ENCODE results near the gene RNASE13.

The RNASE13 gene

GRCh38 chr14:20989787-20990600, 44.6 kb downstream of the RNASE13 start, which contains the start of gene METTL17 (continued):
- no peak for TF ChIP-seq BCL6B (tag by site-specific recombination; IDR thresholded peaks at IDR 0.05)
- no peak for TF ChIP-seq ZBTB48 (tag by site-specific recombination; IDR thresholded peaks at IDR 0.05)
- no peak for TF ChIP-seq ZNF529 (tag by site-specific recombination; IDR thresholded peaks at IDR 0.05; ENCODE audit: insufficient replicate concordance)
- TF ChIP-seq ZNF266 (tag by site-specific recombination; IDR thresholded peaks at IDR 0.05; ENCODE audit: low read depth), result no peak
- TF ChIP-seq, protein P1, sequence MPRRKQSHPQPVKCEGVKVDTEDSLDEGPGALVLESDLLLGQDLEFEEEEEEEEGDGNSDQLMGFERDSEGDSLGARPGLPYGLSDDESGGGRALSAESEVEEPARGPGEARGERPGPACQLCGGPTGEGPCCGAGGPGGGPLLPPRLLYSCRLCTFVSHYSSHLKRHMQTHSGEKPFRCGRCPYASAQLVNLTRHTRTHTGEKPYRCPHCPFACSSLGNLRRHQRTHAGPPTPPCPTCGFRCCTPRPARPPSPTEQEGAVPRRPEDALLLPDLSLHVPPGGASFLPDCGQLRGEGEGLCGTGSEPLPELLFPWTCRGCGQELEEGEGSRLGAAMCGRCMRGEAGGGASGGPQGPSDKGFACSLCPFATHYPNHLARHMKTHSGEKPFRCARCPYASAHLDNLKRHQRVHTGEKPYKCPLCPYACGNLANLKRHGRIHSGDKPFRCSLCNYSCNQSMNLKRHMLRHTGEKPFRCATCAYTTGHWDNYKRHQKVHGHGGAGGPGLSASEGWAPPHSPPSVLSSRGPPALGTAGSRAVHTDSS (tag by site-specific recombination; IDR thresholded peaks at IDR 0.05), result no peak
- no peak for TF ChIP-seq ZNF112 (tag by site-specific recombination; IDR thresholded peaks at IDR 0.05)
- TF ChIP-seq ZNF132 (tag by site-specific recombination; IDR thresholded peaks at IDR 0.05; ENCODE audit: borderline replicate concordance), result no peak
- no peak for TF ChIP-seq TRIM28 (IDR thresholded peaks at IDR 0.05; ENCODE audit: borderline replicate concordance, low read length)
- TF ChIP-seq BCL11A (tag by site-specific recombination; IDR thresholded peaks at IDR 0.05; ENCODE audit: low read depth), result no peak
- peak; percentile 24; the same call in 1 of the 2 replicates for TF ChIP-seq ZEB2 (tag by site-specific recombination; IDR thresholded peaks at IDR 0.05)
- TF ChIP-seq GLIS1 (tag by site-specific recombination; IDR thresholded peaks at IDR 0.05), result no peak
- TF ChIP-seq, protein P2, sequence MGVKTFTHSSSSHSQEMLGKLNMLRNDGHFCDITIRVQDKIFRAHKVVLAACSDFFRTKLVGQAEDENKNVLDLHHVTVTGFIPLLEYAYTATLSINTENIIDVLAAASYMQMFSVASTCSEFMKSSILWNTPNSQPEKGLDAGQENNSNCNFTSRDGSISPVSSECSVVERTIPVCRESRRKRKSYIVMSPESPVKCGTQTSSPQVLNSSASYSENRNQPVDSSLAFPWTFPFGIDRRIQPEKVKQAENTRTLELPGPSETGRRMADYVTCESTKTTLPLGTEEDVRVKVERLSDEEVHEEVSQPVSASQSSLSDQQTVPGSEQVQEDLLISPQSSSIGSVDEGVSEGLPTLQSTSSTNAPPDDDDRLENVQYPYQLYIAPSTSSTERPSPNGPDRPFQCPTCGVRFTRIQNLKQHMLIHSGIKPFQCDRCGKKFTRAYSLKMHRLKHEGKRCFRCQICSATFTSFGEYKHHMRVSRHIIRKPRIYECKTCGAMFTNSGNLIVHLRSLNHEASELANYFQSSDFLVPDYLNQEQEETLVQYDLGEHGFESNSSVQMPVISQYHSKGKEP (tag by site-specific recombination; IDR thresholded peaks at IDR 0.05), result no peak
- TF ChIP-seq ZNF211 (tag by site-specific recombination; IDR thresholded peaks at IDR 0.05; ENCODE audit: low read depth), result no peak
- TF ChIP-seq, protein P3, sequence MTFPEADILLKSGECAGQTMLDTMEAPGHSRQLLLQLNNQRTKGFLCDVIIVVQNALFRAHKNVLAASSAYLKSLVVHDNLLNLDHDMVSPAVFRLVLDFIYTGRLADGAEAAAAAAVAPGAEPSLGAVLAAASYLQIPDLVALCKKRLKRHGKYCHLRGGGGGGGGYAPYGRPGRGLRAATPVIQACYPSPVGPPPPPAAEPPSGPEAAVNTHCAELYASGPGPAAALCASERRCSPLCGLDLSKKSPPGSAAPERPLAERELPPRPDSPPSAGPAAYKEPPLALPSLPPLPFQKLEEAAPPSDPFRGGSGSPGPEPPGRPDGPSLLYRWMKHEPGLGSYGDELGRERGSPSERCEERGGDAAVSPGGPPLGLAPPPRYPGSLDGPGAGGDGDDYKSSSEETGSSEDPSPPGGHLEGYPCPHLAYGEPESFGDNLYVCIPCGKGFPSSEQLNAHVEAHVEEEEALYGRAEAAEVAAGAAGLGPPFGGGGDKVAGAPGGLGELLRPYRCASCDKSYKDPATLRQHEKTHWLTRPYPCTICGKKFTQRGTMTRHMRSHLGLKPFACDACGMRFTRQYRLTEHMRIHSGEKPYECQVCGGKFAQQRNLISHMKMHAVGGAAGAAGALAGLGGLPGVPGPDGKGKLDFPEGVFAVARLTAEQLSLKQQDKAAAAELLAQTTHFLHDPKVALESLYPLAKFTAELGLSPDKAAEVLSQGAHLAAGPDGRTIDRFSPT (tag by site-specific recombination; IDR thresholded peaks at IDR 0.05), result no peak
- no peak for TF ChIP-seq ZNF621 (tag by site-specific recombination; IDR thresholded peaks at IDR 0.05)
- TF ChIP-seq, protein P4, sequence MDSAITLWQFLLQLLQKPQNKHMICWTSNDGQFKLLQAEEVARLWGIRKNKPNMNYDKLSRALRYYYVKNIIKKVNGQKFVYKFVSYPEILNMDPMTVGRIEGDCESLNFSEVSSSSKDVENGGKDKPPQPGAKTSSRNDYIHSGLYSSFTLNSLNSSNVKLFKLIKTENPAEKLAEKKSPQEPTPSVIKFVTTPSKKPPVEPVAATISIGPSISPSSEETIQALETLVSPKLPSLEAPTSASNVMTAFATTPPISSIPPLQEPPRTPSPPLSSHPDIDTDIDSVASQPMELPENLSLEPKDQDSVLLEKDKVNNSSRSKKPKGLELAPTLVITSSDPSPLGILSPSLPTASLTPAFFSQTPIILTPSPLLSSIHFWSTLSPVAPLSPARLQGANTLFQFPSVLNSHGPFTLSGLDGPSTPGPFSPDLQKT (IDR thresholded peaks at IDR 0.05; ENCODE audit: borderline replicate concordance, low read depth, low read length), result no peak
- peak; percentile 88 for TF ChIP-seq ZNF692 (tag by site-specific recombination; IDR thresholded peaks at IDR 0.05)
- TF ChIP-seq MZF1 (tag by site-specific recombination; IDR thresholded peaks at IDR 0.05; ENCODE audit: borderline replicate concordance), result no peak
- no peak for TF ChIP-seq ZNF292 (tag by site-specific recombination; IDR thresholded peaks at IDR 0.05; ENCODE audit: borderline replicate concordance, low read depth)
- TF ChIP-seq ZNF544 (tag by site-specific recombination; IDR thresholded peaks at IDR 0.05), result no peak
- TF ChIP-seq BCL11B (tag by site-specific recombination; IDR thresholded peaks at IDR 0.05; ENCODE audit: low read depth), result no peak
- no peak for TF ChIP-seq ZNF223 (tag by site-specific recombination; IDR thresholded peaks at IDR 0.05)
- TF ChIP-seq ZNF133 (tag by site-specific recombination; IDR thresholded peaks at IDR 0.05), result no peak
- TF ChIP-seq, protein P5, sequence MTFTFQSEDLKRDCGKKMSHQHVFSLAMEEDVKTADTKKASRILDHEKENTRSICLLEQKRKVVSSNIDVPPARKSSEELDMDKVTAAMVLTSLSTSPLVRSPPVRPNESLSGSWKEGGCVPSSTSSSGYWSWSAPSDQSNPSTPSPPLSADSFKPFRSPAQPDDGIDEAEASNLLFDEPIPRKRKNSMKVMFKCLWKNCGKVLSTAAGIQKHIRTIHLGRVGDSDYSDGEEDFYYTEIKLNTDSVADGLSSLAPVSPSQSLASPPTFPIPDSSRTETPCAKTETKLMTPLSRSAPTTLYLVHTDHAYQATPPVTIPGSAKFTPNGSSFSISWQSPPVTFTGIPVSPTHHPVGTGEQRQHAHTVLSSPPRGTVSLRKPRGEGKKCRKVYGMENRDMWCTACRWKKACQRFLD (tag by site-specific recombination; IDR thresholded peaks at IDR 0.05), result no peak
- TF ChIP-seq ZNF473 (tag by site-specific recombination; IDR thresholded peaks at IDR 0.05), result no peak
- peak; percentile 83 for TF ChIP-seq ZNF335 (tag by site-specific recombination; conservative IDR thresholded peaks at IDR 0.05)
- no peak for TF ChIP-seq ZNF426 (tag by site-specific recombination; IDR thresholded peaks at IDR 0.05)
- no peak for TF ChIP-seq ZNF155 (tag by site-specific recombination; IDR thresholded peaks at IDR 0.05)
- TF ChIP-seq ZNF558 (tag by site-specific recombination; IDR thresholded peaks at IDR 0.05), result peak; percentile 11; the same call in 1 of the 2 replicates
- peak; percentile 31; the same call in 1 of the 2 replicates for TF ChIP-seq ZFP37 (tag by site-specific recombination; IDR thresholded peaks at IDR 0.05)

Measured in HEK293 (cell line).